AG09319 (cell line): ENCODE measurements around the gene FAM219B.
"Not testable (repeated sequence)": the region's sequence is repeated elsewhere in the genome, so short reads cannot be mapped to it uniquely, and the experiment has no call there.

Experiments
- DNase-seq: peaks from one replicate; pipeline ENCODE4 v3.0.0-alpha.2; 2010; ENCODE audit warnings: low read depth; ENCODE audit errors: extremely low read depth
- CTCF ChIP-seq: IDR thresholded peaks from 2 replicates; pipeline ENCODE4 v1.5.1; 2011; ENCODE audit warnings: low read depth, mild to moderate bottlenecking, inconsistent platforms, low read length, moderate library complexity

Gene FAM219B

DNA sequence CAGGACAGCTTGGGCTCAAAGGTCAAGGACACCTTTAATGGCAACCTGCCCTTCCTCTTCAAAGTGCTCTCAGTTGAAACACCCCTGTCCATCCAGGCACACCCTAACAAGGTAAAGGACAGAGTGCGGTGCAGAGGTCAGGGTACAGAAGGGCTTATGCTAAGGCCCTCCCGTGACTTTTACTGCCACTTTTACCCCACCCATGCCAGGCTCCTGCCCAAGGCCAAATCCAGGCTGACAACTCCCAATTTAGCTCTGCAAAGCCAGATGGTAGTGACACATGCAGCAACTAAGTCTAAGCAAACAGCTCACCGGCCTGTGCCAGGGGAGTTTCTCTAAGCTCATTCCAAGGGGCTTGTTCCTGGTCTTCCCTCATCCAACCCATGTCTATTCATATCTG, 15.2 kb downstream of the FAM219B start:
- TF ChIP-seq CTCF: no peak
- no peak for DNase-seq

- no peak for TF ChIP-seq CTCF
- DNase-seq: no peak
Observed at GRCh38 chr15:74890665-74890960, 16.0 kb downstream of the FAM219B start.

GRCh38 chr15:74889883-74890664, 16.6 kb downstream of the FAM219B start, which contains the start of gene MPI:
MPI (plus strand) TSS chr15:74890042; CDS start chr15:74890074, 32 bp downstream.
- no peak for DNase-seq
- no peak for TF ChIP-seq CTCF

- DNase-seq: no peak
- TF ChIP-seq CTCF: no peak
Observed at GRCh38 chr15:74889390-74889882, 17.2 kb downstream of the FAM219B start.

DNA sequence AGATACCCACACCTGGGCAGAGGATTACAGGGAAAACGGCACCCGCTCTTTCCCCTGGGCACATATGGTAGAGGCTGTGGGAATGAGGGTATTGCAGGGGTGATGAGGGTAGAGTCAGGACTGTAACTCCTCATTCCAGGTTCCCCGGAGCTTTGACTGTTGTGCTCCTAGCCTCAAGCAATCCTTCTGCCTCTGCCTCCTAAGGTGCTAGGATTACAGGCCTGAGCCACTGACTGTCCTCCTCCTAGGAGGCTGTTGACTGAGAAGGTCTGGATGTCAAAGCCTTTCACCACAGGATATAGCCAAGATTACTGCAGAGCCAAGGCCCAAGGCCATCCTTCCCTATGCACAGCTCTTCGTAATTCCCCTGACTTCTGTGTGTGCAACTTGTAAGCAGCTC, 17.9 kb downstream of the FAM219B start:
- no peak for TF ChIP-seq CTCF
- DNase-seq: no peak

- DNase-seq: not testable (repeated sequence)
Observed at GRCh38 chr15:74887537-74888193, 19.0 kb downstream of the FAM219B start.

GRCh38 chr15:74885461-74885860, 21.2 kb downstream of the FAM219B start:
- no peak for DNase-seq
- no peak for TF ChIP-seq CTCF
